Panc1 (cell line): Measurements from ENCODE around the gene ZNF892.

Experiments used
- POLR2AphosphoS5 ChIP-seq: IDR thresholded peaks from 2 replicates; pipeline ENCODE4 v1.6.1; 2012; ENCODE audit warnings: mild to moderate bottlenecking, low read depth, low read length, moderate library complexity
- SIN3A ChIP-seq: IDR thresholded peaks from 2 replicates; pipeline ENCODE4 v1.6.1; 2012; ENCODE audit warnings: low read depth, mild to moderate bottlenecking, low read length, moderate library complexity, borderline replicate concordance; ENCODE audit not compliant: insufficient read depth
- TF ChIP-seq, protein P1 (sequence below), 2 experiments: IDR thresholded peaks; 2 replicates each; pipeline ENCODE4 v1.6.1; 2011 to 2012; ENCODE audit warnings: low read depth in 2 of 2, control low read depth in 1 of 2, low read length in 1 of 2, mild to moderate bottlenecking in 1 of 2, moderate library complexity in 1 of 2; ENCODE audit not compliant: insufficient read depth in 1 of 2
- TF ChIP-seq, protein P2 (sequence below): fragments of 450-650 bp; IDR thresholded peaks from 2 replicates; pipeline ENCODE4 v1.5.1; 2017; ENCODE audit warnings: mild to moderate bottlenecking

GRCh38 chr2:95207111-95207961 is at the start of gene ZNF892:
- TF ChIP-seq, protein P1, sequence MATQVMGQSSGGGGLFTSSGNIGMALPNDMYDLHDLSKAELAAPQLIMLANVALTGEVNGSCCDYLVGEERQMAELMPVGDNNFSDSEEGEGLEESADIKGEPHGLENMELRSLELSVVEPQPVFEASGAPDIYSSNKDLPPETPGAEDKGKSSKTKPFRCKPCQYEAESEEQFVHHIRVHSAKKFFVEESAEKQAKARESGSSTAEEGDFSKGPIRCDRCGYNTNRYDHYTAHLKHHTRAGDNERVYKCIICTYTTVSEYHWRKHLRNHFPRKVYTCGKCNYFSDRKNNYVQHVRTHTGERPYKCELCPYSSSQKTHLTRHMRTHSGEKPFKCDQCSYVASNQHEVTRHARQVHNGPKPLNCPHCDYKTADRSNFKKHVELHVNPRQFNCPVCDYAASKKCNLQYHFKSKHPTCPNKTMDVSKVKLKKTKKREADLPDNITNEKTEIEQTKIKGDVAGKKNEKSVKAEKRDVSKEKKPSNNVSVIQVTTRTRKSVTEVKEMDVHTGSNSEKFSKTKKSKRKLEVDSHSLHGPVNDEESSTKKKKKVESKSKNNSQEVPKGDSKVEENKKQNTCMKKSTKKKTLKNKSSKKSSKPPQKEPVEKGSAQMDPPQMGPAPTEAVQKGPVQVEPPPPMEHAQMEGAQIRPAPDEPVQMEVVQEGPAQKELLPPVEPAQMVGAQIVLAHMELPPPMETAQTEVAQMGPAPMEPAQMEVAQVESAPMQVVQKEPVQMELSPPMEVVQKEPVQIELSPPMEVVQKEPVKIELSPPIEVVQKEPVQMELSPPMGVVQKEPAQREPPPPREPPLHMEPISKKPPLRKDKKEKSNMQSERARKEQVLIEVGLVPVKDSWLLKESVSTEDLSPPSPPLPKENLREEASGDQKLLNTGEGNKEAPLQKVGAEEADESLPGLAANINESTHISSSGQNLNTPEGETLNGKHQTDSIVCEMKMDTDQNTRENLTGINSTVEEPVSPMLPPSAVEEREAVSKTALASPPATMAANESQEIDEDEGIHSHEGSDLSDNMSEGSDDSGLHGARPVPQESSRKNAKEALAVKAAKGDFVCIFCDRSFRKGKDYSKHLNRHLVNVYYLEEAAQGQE (IDR thresholded peaks at IDR 0.05; ENCODE audit: insufficient read depth in 1 of 2, low read depth in 2 of 2, low read length in 1 of 2) = 0 out of 4 replicates have a peak, but pooled peaks of 1 of the 2 experiments have one; percentile 62
- TF ChIP-seq, protein P2, sequence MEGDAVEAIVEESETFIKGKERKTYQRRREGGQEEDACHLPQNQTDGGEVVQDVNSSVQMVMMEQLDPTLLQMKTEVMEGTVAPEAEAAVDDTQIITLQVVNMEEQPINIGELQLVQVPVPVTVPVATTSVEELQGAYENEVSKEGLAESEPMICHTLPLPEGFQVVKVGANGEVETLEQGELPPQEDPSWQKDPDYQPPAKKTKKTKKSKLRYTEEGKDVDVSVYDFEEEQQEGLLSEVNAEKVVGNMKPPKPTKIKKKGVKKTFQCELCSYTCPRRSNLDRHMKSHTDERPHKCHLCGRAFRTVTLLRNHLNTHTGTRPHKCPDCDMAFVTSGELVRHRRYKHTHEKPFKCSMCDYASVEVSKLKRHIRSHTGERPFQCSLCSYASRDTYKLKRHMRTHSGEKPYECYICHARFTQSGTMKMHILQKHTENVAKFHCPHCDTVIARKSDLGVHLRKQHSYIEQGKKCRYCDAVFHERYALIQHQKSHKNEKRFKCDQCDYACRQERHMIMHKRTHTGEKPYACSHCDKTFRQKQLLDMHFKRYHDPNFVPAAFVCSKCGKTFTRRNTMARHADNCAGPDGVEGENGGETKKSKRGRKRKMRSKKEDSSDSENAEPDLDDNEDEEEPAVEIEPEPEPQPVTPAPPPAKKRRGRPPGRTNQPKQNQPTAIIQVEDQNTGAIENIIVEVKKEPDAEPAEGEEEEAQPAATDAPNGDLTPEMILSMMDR = peak; percentile 85
- peak; percentile 60; the same call in 1 of the 2 replicates for TF ChIP-seq SIN3A
- TF ChIP-seq POLR2AphosphoS5 = peak; percentile 66
